Osteoblast (primary cell): ENCODE data around the gene COL8A1. TPM values are rescaled to one million over a fixed set of nuclear protein-coding genes. Genes with fewer than 3 reads are reported as not detected.
A peak's percentile ranks its signal among the peaks of the same experiment; 100 is the strongest.

ENCODE experiments used
- DNase-seq: peaks from one replicate; pipeline ENCODE4 v3.0.0; 2011; ENCODE audit warnings: low spot score, mixed read lengths; ENCODE audit not compliant: insufficient read length; ENCODE audit errors: missing footprints
- H2AFZ ChIP-seq: 2 replicates; pipeline ENCODE4 v1.6.0; 2011; ENCODE audit warnings: mild to moderate bottlenecking, low read length
- H3K27ac ChIP-seq: 2 replicates; pipeline ENCODE4 v1.5.1; 2011; ENCODE audit warnings: mild to moderate bottlenecking, low read depth, low read length, moderate library complexity
- H3K27me3 ChIP-seq: 2 replicates; pipeline ENCODE4 v1.6.0; 2012; ENCODE audit warnings: mild to moderate bottlenecking, control low read depth, inconsistent platforms, low read length, moderate library complexity; ENCODE audit not compliant: insufficient read depth
- H3K36me3 ChIP-seq: 2 replicates; pipeline ENCODE4 v1.5.1; 2011; ENCODE audit warnings: mild to moderate bottlenecking, low read length, control low read depth, moderate library complexity; ENCODE audit not compliant: insufficient read depth
- H3K4me1 ChIP-seq: 2 replicates; pipeline ENCODE4 v1.5.1; 2011; ENCODE audit warnings: mild to moderate bottlenecking, low read length, control low read depth, moderate library complexity; ENCODE audit not compliant: insufficient read depth
- H3K4me2 ChIP-seq: 2 replicates; pipeline ENCODE4 v1.6.0; 2011; ENCODE audit warnings: mild to moderate bottlenecking, low read length; ENCODE audit not compliant: insufficient read depth
- H3K4me3 ChIP-seq: fragments of 200-600 bp; sonication (generic); 3 replicates; pipeline ENCODE4 v1.5.1; 2012; ENCODE audit warnings: mild to moderate bottlenecking, low read length, inconsistent platforms; ENCODE audit not compliant: insufficient read depth
- H3K79me2 ChIP-seq: 2 replicates; pipeline ENCODE4 v1.6.0; 2012; ENCODE audit warnings: mild to moderate bottlenecking, low read length, control low read depth, inconsistent platforms; ENCODE audit not compliant: insufficient read depth
- H3K9me3 ChIP-seq: 2 replicates; pipeline ENCODE4 v1.5.1; 2011; ENCODE audit warnings: low read depth, low read length, control low read depth
- H4K20me1 ChIP-seq: 2 replicates; pipeline ENCODE4 v1.6.0; 2012; ENCODE audit warnings: mild to moderate bottlenecking, low read length, control low read depth; ENCODE audit not compliant: insufficient read depth
- total RNA-seq: library from RNA; depleted of rRNA; stranded (reverse); fragments of >200 nt; gene quantifications from 2 replicates; pipeline ENCODE4 v1.2.3, GENCODE V29; 2012
- TF ChIP-seq, protein P1 (sequence below): IDR thresholded peaks from 2 replicates; pipeline ENCODE4 v1.5.1; 2011; ENCODE audit warnings: mild to moderate bottlenecking, low read depth, low read length, moderate library complexity; ENCODE audit errors: extremely low read depth

COL8A1 gene
- total RNA-seq, 1 donor, result 311 TPM

DNA sequence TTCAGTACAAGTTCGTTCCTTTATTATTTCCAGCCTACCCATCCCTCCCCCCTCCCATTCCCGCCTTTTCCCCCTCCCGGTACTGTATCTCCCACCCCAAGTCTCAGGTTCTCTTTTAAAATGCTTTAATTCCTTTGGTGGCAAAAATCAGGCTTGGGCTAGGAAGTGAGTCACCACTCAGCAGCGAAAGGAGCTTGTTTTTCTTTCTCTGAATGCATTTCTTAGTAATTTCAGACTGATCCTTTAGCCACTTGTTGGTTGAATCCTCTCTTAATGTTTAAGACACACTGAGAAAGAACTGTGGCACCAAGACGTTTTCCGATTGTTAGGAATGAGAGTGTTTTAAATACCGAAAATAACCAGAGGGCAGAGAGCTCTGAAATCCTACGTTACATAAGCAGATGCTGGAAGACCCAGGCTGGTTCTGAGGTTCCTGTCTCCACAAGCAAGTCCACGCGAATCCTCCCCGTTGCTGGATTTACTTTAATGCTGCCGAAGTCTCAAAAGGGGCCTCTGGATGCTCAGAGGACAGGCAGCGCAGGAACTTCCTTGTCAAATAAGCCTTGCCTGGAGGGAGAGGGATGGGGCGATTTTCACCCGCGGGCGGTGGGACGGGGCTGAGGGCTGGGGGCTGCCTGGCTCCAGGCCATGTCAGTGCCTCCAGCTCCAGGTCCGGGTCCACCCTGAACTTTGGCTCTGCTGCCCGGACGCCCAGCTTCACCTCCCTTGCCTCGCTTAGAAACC lies 854 bp upstream of the COL8A1 start:
- TF ChIP-seq, protein P1, sequence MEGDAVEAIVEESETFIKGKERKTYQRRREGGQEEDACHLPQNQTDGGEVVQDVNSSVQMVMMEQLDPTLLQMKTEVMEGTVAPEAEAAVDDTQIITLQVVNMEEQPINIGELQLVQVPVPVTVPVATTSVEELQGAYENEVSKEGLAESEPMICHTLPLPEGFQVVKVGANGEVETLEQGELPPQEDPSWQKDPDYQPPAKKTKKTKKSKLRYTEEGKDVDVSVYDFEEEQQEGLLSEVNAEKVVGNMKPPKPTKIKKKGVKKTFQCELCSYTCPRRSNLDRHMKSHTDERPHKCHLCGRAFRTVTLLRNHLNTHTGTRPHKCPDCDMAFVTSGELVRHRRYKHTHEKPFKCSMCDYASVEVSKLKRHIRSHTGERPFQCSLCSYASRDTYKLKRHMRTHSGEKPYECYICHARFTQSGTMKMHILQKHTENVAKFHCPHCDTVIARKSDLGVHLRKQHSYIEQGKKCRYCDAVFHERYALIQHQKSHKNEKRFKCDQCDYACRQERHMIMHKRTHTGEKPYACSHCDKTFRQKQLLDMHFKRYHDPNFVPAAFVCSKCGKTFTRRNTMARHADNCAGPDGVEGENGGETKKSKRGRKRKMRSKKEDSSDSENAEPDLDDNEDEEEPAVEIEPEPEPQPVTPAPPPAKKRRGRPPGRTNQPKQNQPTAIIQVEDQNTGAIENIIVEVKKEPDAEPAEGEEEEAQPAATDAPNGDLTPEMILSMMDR, result no peak
- peak overlapping the region; percentile 44 for H2AFZ ChIP-seq
- peak overlapping the region; percentile 96 for H3K27ac ChIP-seq
- no peaks in the 10 kb centered on the region for H3K27me3 ChIP-seq
- no peaks in the 10 kb centered on the region for H3K9me3 ChIP-seq
- H3K4me2 ChIP-seq, result peak overlapping the region; percentile 98
- H3K79me2 ChIP-seq, result peaks cover 51% of the 10 kb centered on the region
- peaks cover 44% of the 10 kb centered on the region for H3K4me1 ChIP-seq
- no peaks in the 10 kb centered on the region for H4K20me1 ChIP-seq
- H3K4me3 ChIP-seq, result peak overlapping the region; percentile 80
- peaks cover 6% of the 10 kb centered on the region for H3K36me3 ChIP-seq
- peak; percentile 82 for DNase-seq

DNA sequence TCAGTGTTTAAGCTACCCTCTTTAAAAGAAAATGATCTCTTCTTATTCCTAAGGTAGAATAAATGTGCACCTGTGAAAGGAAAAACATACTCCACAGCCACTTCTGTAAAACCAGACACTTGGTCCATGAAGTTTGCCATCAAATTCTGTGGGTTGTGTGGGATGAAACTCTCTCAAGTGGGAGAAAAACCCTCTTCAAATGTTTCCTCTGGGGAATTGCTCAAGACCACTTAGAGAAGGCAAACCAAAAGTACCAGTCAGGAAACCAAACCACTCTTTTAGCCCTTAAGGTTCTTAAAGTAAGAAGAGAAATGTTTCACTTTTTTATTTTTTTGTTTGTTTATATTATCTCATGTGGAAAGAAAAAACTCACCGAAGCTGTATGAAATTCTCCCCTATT lies 1.2 kb downstream of the COL8A1 start:
- no peak for DNase-seq
- peaks cover 64% of the 10 kb centered on the region for H3K4me1 ChIP-seq
- H3K27me3 ChIP-seq, result no peaks in the 10 kb centered on the region
- peak overlapping the region; percentile 98 for H3K4me2 ChIP-seq
- peaks cover 4% of the 10 kb centered on the region for H4K20me1 ChIP-seq
- peak overlapping the region; percentile 80 for H3K4me3 ChIP-seq
- H3K9me3 ChIP-seq, result no peaks in the 10 kb centered on the region
- H2AFZ ChIP-seq, result no peak overlapping the region
- peaks cover 19% of the 10 kb centered on the region for H3K36me3 ChIP-seq
- peaks cover 72% of the 10 kb centered on the region for H3K79me2 ChIP-seq
- peak overlapping the region; percentile 96 for H3K27ac ChIP-seq
- TF ChIP-seq, protein P1, result no peak

DNA sequence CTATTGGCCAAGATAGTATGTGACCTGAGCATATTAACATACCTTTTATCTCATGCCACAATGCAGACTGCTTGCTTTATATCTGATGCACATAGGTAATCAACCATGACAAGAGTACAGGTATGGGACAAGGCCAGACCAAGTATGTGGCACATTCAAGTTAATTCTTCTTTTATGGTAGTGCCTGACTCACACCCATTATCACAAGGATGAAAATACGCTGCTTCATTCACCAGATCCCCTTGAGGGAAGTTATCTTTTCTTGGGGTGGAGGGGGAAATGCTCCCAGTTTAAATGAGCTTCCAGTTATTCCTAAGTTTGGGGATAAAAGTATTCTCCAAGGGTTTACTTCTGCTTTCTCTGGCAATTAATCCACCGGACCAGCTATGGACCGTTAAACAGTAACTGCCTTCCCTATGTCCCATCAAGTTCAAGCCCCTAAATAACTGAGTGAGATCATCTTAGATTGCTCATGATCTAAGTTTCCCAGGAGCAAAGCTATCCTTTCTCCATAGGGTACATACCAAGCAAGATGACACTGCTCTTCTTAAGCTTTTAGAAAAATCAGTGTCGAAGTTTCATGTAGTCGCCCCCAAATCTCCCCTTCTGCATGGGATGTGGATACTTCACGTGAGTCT lies 1.9 kb downstream of the COL8A1 start:
- H3K27ac ChIP-seq, result peak overlapping the region; percentile 96
- no peak overlapping the region for H2AFZ ChIP-seq
- TF ChIP-seq, protein P1, result no peak
- peak overlapping the region; percentile 80 for H3K4me3 ChIP-seq
- DNase-seq, result no peak
- H3K9me3 ChIP-seq, result no peaks in the 10 kb centered on the region
- peak overlapping the region; percentile 98 for H3K4me2 ChIP-seq
- no peaks in the 10 kb centered on the region for H3K27me3 ChIP-seq
- peaks cover 68% of the 10 kb centered on the region for H3K4me1 ChIP-seq
- H4K20me1 ChIP-seq, result peaks cover 8% of the 10 kb centered on the region
- H3K79me2 ChIP-seq, result peaks cover 79% of the 10 kb centered on the region
- H3K36me3 ChIP-seq, result peaks cover 23% of the 10 kb centered on the region

DNA sequence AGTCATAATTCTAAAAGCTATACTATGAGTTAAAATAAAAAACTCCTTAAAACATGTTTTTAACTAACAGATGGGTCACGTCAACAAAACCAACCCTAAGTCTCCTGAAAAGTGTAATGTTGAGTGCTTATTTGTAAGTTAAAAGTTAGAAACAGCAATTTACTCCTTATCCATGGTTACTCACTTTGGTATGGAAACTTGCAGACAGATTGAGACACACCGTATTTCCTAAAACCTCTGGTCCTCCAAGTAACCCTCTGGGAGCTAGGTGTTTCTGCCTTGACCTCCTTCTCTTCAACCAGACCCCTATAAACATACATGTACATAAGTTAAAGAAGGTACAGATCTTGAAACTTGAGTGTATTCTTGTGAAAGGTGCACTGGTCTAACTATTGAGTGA lies 3.1 kb downstream of the COL8A1 start:
- H3K79me2 ChIP-seq, result peaks cover 90% of the 10 kb centered on the region
- no peak for DNase-seq
- peak overlapping the region; percentile 80 for H3K4me3 ChIP-seq
- H4K20me1 ChIP-seq, result peaks cover 12% of the 10 kb centered on the region
- TF ChIP-seq, protein P1, result no peak
- H3K27me3 ChIP-seq, result no peaks in the 10 kb centered on the region
- H3K4me2 ChIP-seq, result peak overlapping the region; percentile 98
- peaks cover 70% of the 10 kb centered on the region for H3K4me1 ChIP-seq
- H2AFZ ChIP-seq, result no peak overlapping the region
- peak overlapping the region; percentile 96 for H3K27ac ChIP-seq
- H3K9me3 ChIP-seq, result no peaks in the 10 kb centered on the region
- H3K36me3 ChIP-seq, result peaks cover 26% of the 10 kb centered on the region
